Brain pericyte (primary cell): Measurements from ENCODE around the gene ZIC2.
"Not testable (repeated sequence)": the region's sequence is repeated elsewhere in the genome, so short reads cannot be mapped to it uniquely, and the experiment has no call there.

ENCODE experiments used
- DNase-seq: peaks from one replicate; pipeline ENCODE4 v3.0.0-alpha.2; 2012; ENCODE audit warnings: low read depth, low spot score

ZIC2 gene

GRCh38 chr13:100014621-100015020 is 33.0 kb downstream of the ZIC2 start:
- no peak for DNase-seq

- no peak for DNase-seq
These were observed 38.3 kb downstream of the ZIC2 start for GRCh38 chr13:100019780-100020356.

- no peak for DNase-seq
These were observed 41.2 kb downstream of the ZIC2 start for GRCh38 chr13:100022798-100023197.

- no peak for DNase-seq
These were observed 42.4 kb downstream of the ZIC2 start for GRCh38 chr13:100024023-100024422.

- DNase-seq = no peak
These were observed 48.3 kb downstream of the ZIC2 start for GRCh38 chr13:100029933-100030332.

- DNase-seq = not testable (repeated sequence)
These were observed 51.1 kb downstream of the ZIC2 start for GRCh38 chr13:100032642-100033041.

GRCh38 chr13:100035936-100036335 is 54.4 kb downstream of the ZIC2 start:
- no peak for DNase-seq
